Activated CD8-positive, alpha-beta T cell treated with anti-CD3 and anti-CD28 coated beads, Interleukin-2, amount 10 ng/mL, durations not matched to agents 7 days and 5 days (primary cell): ENCODE results near the gene BTAF1. TPM values are rescaled to one million over a fixed set of nuclear protein-coding genes. Genes with fewer than 3 reads are reported as not detected.

Experiments used
- ATAC-seq: fragments of 150-1000 bp; cut with Tn5 transposase; one replicate; pipeline ENCODE4 v1.10.0; 2021; ENCODE audit warnings: moderate library complexity
- CTCF ChIA-PET: fragments of 350-600 bp; sonication (Branson Sonifier 250); formaldehyde crosslinking; loops from one replicate; lab custom pipeline; 2021; ENCODE audit warnings: antibody characterized with exemption; lab: Charles Lee
- POLR2A ChIA-PET: fragments of 350-600 bp; sonication (Branson Sonifier 250); formaldehyde crosslinking; loops from one replicate; lab custom pipeline; 2021; ENCODE audit warnings: antibody characterized with exemption; lab: Charles Lee
- DNase-seq: peaks from one replicate; pipeline ENCODE4 v3.0.0-alpha.2; 2020
- H3K27ac Mint-ChIP-seq: one replicate; pipeline ENCODE4 v1.8.0; 2021; ENCODE audit warnings: mild to moderate bottlenecking, mixed read lengths
- H3K27me3 Mint-ChIP-seq: one replicate; pipeline ENCODE4 v1.8.0; 2021; ENCODE audit warnings: low read depth, mixed read lengths
- H3K36me3 Mint-ChIP-seq: one replicate; pipeline ENCODE4 v1.8.0; 2021; ENCODE audit warnings: low read depth, mixed read lengths
- H3K4me1 Mint-ChIP-seq: one replicate; pipeline ENCODE4 v1.8.0; 2021; ENCODE audit warnings: low read depth, mixed read lengths
- H3K4me3 Mint-ChIP-seq: one replicate; pipeline ENCODE4 v1.8.0; 2021; ENCODE audit warnings: mild to moderate bottlenecking, mixed read lengths
- H3K9me3 Mint-ChIP-seq: one replicate; pipeline ENCODE4 v1.8.0; 2022; ENCODE audit warnings: mixed read lengths; ENCODE audit not compliant: insufficient read depth
- total RNA-seq, 2 experiments: library from RNA; stranded (reverse); gene quantifications; one replicate each; pipeline ENCODE4 v1.2.3, GENCODE V29; 2021

BTAF1 gene
- 10 to 100 TPM; 40.9 to 41.0 TPM for total RNA-seq

- ATAC-seq (peak; percentile 96), DNase-seq (peak; percentile 94)
- H3K27ac Mint-ChIP-seq, result peak within 1 kb of the TSS; percentile 99
- peaks cover 3% of the 10 kb centered on the region for H3K27me3 Mint-ChIP-seq
- H3K4me1 Mint-ChIP-seq, result peaks cover 35% of the 10 kb centered on the region
- H3K36me3 Mint-ChIP-seq, result peaks cover 17% of the 10 kb centered on the region
- ChIA-PET POLR2A (interaction anchor here (0.6 to 2.6 kb wide), 22 partner anchors 8 to 669 kb away, joined by 3 to 19 read pairs (median 4); partner anchors contain the start of genes CPEB3, FGFBP3, IDE and MARCHF5), CTCF (interaction anchor here (0.8 to 4.5 kb wide), 11 partner anchors 8 to 651 kb away, joined by 3 to 29 read pairs (median 4); partner anchors contain the start of genes FGFBP3 and IDE)
- peak within 1 kb of the TSS; percentile 88 for H3K4me3 Mint-ChIP-seq
- H3K9me3 Mint-ChIP-seq, result no peaks in the 10 kb centered on the region
Observed at GRCh38 chr10:91923371-91924211, at the start of gene BTAF1. BTAF1 (plus strand) TSS chr10:91923770; CDS start chr10:91924077, 307 bp downstream.

GRCh38 chr10:91875156-91875555 is 48.4 kb upstream of the BTAF1 start:
- CTCF ChIA-PET, result no interaction called here

DNA sequence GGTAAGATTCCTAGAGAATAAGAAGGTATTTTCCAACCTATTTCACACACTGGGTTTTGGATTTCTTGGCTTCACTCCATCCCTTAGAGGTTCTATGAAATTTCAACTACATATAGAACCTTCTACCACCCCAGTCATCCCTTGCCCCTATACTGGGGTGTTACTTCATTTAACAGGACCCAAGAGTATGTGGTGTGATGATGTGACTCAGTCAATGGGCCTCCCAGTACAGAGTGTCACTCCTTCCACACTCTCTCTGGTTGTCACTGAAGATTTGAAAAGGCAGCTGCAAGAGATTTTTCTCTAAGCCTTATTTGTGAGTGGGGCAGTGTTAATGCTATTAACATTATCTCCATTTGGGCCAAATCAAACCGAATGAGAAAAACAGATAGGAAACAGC is 47.8 kb upstream of the BTAF1 start:
- no peaks in the 10 kb centered on the region for H3K36me3 Mint-ChIP-seq
- no peak overlapping the region for H3K27ac Mint-ChIP-seq
- CTCF ChIA-PET, result no interaction called here
- no peak for DNase-seq
- H3K4me3 Mint-ChIP-seq, result no peak overlapping the region
- no peaks in the 10 kb centered on the region for H3K9me3 Mint-ChIP-seq
- POLR2A ChIA-PET, result no interaction called here
- H3K4me1 Mint-ChIP-seq, result no peaks in the 10 kb centered on the region
- no peak for ATAC-seq
- H3K27me3 Mint-ChIP-seq, result peaks cover 2% of the 10 kb centered on the region

More at GRCh38 chr10:91875156-91875555, 48.4 kb upstream of the BTAF1 start:
- H3K4me1 Mint-ChIP-seq, result no peaks in the 10 kb centered on the region
- H3K36me3 Mint-ChIP-seq, result no peaks in the 10 kb centered on the region
- H3K27ac Mint-ChIP-seq, result no peak overlapping the region
- no peaks in the 10 kb centered on the region for H3K9me3 Mint-ChIP-seq
- no peak overlapping the region for H3K4me3 Mint-ChIP-seq
- DNase-seq (no peak), ATAC-seq (no peak)
- POLR2A ChIA-PET, result no interaction called here
- H3K27me3 Mint-ChIP-seq, result peaks cover 2% of the 10 kb centered on the region

DNA sequence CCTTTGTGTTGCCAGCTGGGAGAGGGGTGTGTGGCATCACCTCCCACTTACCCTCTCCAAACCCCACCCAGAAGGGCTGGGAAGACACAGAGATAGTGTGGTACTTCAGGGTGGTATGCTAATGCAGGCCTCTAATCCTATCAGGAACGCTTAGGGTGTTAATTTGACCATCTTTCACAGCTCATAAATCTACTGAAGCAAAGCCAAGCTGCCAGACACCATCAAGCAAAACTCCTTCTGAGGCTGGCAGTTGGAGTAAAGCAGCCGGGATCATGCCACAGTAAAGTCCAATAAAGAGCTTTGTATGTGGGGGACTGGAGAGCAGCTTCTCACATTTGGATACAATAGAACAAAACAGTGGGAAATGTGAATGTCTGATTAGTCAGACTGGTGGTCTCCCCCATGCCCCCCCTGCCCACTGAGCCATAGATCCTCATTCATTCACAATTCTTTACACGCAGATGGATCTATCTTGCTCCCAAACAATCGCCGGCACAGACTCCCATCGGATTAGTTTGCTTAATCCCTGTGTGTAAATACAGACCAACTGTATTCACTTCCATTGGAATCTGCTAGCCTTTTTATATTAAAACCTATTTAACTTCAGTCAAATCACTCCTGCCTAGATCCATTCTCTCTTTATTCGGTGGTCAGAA is 43.9 kb upstream of the BTAF1 start:
- ATAC-seq (no peak), DNase-seq (no peak)
- Mint-ChIP-seq H3K27ac (no peak overlapping the region), H3K36me3 (no peaks in the 10 kb centered on the region), H3K4me3 (no peak overlapping the region), H3K27me3 (peaks cover 2% of the 10 kb centered on the region), H3K4me1 (no peaks in the 10 kb centered on the region), H3K9me3 (no peaks in the 10 kb centered on the region)
- CTCF ChIA-PET, result interaction anchor here (1.1 to 1.5 kb wide), 2 partner anchors 30 to 33 kb away, joined by 3 to 4 read pairs; partner anchors contain the start of gene FGFBP3
- POLR2A ChIA-PET, result interaction anchor here (0.7 kb wide), 1 partner anchor 35 kb away, joined by 3 read pairs; no protein-coding TSS in a partner anchor

DNA sequence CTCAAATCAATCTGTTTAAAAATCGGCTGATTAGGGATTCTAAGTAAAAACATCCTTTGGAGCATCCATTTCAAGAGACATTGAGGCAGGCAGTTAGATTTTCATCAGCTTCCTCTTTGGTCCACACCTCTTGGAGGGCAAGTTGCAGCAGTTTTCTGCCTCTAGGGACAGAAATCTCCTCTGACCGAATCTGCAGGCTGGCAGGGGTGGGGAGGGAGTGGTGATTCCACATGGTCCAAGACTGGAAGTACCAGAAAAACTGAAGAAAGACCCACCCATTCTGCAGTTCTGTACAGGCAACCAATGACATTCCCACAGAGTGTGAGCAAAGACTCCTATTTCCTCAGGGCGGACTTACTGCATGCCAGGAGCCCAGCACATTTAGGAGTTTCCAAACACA is 43.3 kb upstream of the BTAF1 start:
- CTCF ChIA-PET, result interaction anchor here (1.1 to 1.5 kb wide), 2 partner anchors 29 to 33 kb away, joined by 3 to 4 read pairs; partner anchors contain the start of gene FGFBP3
- H3K36me3 Mint-ChIP-seq, result no peaks in the 10 kb centered on the region
- ATAC-seq, result no peak

GRCh38 chr10:91883549-91884444 is 39.8 kb upstream of the BTAF1 start:
- Mint-ChIP-seq H3K4me3 (no peak overlapping the region), H3K36me3 (no peaks in the 10 kb centered on the region), H3K27ac (no peak overlapping the region), H3K9me3 (no peaks in the 10 kb centered on the region), H3K27me3 (peaks cover 18% of the 10 kb centered on the region), H3K4me1 (peaks cover 9% of the 10 kb centered on the region)
- POLR2A ChIA-PET, result interaction anchor here (0.5 kb wide), 1 partner anchor 24 kb away, joined by 3 read pairs; no protein-coding TSS in a partner anchor
- CTCF ChIA-PET, result no interaction called here
- no peak for ATAC-seq
- no peak for DNase-seq

More for the DNA sequence above, 43.3 kb upstream of the BTAF1 start:
- H3K27me3 Mint-ChIP-seq, result peaks cover 2% of the 10 kb centered on the region
- H3K27ac Mint-ChIP-seq, result no peak overlapping the region
- DNase-seq, result no peak
- POLR2A ChIA-PET, result no interaction called here
- H3K4me1 Mint-ChIP-seq, result no peaks in the 10 kb centered on the region
- no peak overlapping the region for H3K4me3 Mint-ChIP-seq
- no peaks in the 10 kb centered on the region for H3K9me3 Mint-ChIP-seq

- Mint-ChIP-seq H3K9me3 (no peaks in the 10 kb centered on the region), H3K36me3 (no peaks in the 10 kb centered on the region), H3K27me3 (peaks cover 19% of the 10 kb centered on the region), H3K4me3 (no peak overlapping the region), H3K27ac (no peak overlapping the region), H3K4me1 (peaks cover 9% of the 10 kb centered on the region)
- ATAC-seq, result no peak
- DNase-seq, result no peak
- CTCF ChIA-PET, result no interaction called here
- POLR2A ChIA-PET, result no interaction called here
Observed at GRCh38 chr10:91884536-91884935, 39.0 kb upstream of the BTAF1 start.

DNA sequence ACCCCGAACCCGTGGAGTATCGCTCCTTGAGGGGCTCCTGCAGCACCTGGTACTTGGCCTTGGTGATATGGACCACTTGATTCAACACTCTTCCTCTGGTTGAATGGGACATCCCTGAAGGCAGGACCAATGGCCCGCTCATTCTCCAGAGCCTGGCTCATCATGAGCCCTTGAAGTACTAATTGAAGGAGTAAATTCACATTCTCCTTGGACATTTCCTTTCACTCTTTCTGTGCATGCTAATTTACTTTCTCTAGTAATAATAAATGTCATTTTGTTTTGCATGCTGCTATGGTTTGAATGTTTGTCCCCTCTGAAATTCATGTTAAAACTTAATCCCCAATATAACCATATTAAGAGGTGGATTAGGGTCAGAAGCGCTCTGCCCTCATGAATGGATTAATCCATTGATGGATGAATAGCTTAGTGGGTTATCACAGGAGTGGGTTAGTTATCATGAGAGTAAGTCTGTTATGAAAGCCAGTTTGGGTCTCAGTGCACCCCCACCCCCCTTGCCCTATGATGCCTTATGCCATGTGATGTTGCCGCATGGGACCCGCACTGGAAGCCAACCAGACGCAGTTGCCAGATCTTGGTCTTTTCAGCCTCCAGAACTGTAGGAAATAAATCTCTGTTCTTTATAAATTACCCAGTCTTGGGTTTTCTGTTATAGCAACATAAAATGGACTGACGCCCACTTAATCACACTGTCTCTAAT is 38.0 kb upstream of the BTAF1 start:
- ChIA-PET CTCF (no interaction called here), POLR2A (no interaction called here)
- Mint-ChIP-seq H3K27me3 (peaks cover 22% of the 10 kb centered on the region), H3K9me3 (no peaks in the 10 kb centered on the region), H3K4me1 (peaks cover 9% of the 10 kb centered on the region), H3K27ac (no peak overlapping the region), H3K4me3 (no peak overlapping the region), H3K36me3 (no peaks in the 10 kb centered on the region)
- DNase-seq (no peak), ATAC-seq (no peak)

GRCh38 chr10:91886954-91887271 is 36.7 kb upstream of the BTAF1 start:
- no peak for DNase-seq
- Mint-ChIP-seq H3K27ac (no peak overlapping the region), H3K36me3 (no peaks in the 10 kb centered on the region), H3K9me3 (no peaks in the 10 kb centered on the region), H3K27me3 (peaks cover 25% of the 10 kb centered on the region), H3K4me1 (peaks cover 9% of the 10 kb centered on the region), H3K4me3 (peak overlapping the region; percentile 82)
- POLR2A ChIA-PET, result interaction anchor here (0.6 to 1.8 kb wide), 3 partner anchors 21 to 62 kb away, joined by 3 to 4 read pairs (median 4); partner anchors contain the start of gene BTAF1
- CTCF ChIA-PET, result interaction anchor here (1.0 to 1.2 kb wide), 3 partner anchors 21 to 28 kb away, joined by 3 read pairs; no protein-coding TSS in a partner anchor
- no peak for ATAC-seq

DNA sequence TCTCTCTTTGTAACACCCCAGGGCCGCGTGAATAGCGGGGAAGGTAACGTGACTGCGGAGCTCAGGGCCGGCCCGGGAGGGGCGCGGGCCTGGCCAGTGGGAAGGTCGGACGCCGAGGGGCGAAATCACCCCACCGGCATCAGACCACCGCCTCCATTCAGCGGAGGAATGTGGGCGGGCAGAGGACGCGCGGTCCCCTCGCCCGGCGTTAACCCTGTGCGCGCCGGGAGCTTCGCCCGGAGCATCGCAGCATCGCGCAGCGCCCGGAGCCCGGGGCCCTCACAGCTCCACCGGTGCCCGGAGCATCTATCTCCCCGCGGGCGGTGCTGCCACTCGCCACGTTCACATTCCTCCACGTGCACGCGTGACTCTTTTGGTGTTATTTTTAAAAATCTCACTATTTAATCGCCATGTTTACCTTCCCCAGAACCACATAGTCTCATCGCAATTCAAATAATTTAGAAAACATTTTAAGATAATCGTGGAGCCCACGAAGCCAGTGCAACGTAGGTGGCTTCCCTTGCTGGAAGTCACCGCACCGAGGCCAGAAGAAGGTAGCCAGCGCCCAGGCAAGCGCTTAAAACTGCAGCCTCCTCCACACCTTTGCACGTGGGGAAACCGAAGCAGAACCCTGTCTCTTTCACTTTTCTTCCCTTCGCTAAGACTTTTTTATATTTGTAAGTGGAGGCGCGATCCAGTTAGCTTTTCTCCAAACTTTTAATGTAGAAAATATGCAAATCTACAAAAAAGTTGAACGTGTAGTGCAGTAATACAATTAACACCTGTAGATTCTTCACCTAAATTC is 36.1 kb upstream of the BTAF1 start:
- Mint-ChIP-seq H3K36me3 (no peaks in the 10 kb centered on the region), H3K4me1 (peaks cover 9% of the 10 kb centered on the region), H3K27me3 (peaks cover 25% of the 10 kb centered on the region), H3K27ac (no peak overlapping the region), H3K4me3 (peak overlapping the region; percentile 82), H3K9me3 (no peaks in the 10 kb centered on the region)
- peak; percentile 81 for ATAC-seq
- DNase-seq, result no peak
- POLR2A ChIA-PET, result interaction anchor here (1.1 to 1.8 kb wide), 3 partner anchors 20 to 36 kb away, joined by 4 read pairs; partner anchors contain the start of gene BTAF1
- CTCF ChIA-PET, result interaction anchor here (1.0 to 1.2 kb wide), 3 partner anchors 20 to 27 kb away, joined by 3 read pairs; no protein-coding TSS in a partner anchor
